Measurements from ENCODE around the gene ZNF503.

- TF ChIP-seq TCF12 (IDR thresholded peaks at IDR 0.05; ENCODE audit: low read depth) (no peak), FOXM1 (IDR thresholded peaks at IDR 0.05; ENCODE audit: borderline replicate concordance, low read depth) (no peak)
These were observed 2.6 kb upstream of the ZNF503 start for GRCh38 chr10:75403939-75404814.
